PC-3 (cell line): ENCODE results near the gene LRRC8B.

Experiments
- CTCF ChIP-seq: fragments of 300-600 bp; sonication (generic); conservative IDR thresholded peaks from 2 replicates; pipeline ENCODE4 v1.5.1; 2017; ENCODE audit warnings: antibody characterized with exemption, low read depth, mild to moderate bottlenecking, low read length
- EZH2 ChIP-seq: fragments of 300-600 bp; sonication (generic); IDR thresholded peaks from one replicate; pipeline ENCODE4 v1.6.1; 2017; ENCODE audit warnings: antibody characterized with exemption, mild to moderate bottlenecking, low read length; ENCODE audit not compliant: unreplicated experiment
- EZH2phosphoT487 ChIP-seq: fragments of 300-600 bp; sonication (generic); IDR thresholded peaks from 2 replicates; pipeline ENCODE4 v1.6.1; 2018; ENCODE audit warnings: mild to moderate bottlenecking, antibody characterized with exemption, low read length, borderline replicate concordance

- TF ChIP-seq CTCF (no peak), EZH2 (no peak), EZH2phosphoT487 (no peak)
Observed at GRCh38 chr1:89555550-89555949, 30.9 kb downstream of the LRRC8B start.
